CD4-positive, alpha-beta memory T cell (primary cell): ENCODE measurements around the gene FHIT. TPM values are rescaled to one million over a fixed set of nuclear protein-coding genes. Genes with fewer than 3 reads are reported as not detected.
A peak's percentile ranks its signal among the peaks of the same experiment; 100 is the strongest.

Experiments used
- CTCF ChIA-PET: fragments of 350-600 bp; sonication (Branson Sonifier 250); formaldehyde crosslinking; loops from one replicate; lab custom pipeline; 2021; ENCODE audit warnings: inconsistent platforms; ENCODE audit not compliant: partially characterized antibody; lab: Charles Lee
- POLR2A ChIA-PET: fragments of 350-600 bp; sonication (Branson Sonifier 250); formaldehyde crosslinking; loops from one replicate; lab custom pipeline; 2021; ENCODE audit not compliant: partially characterized antibody; lab: Charles Lee
- DNase-seq, 5 donors: peaks; one replicate each; pipeline versions ENCODE4 v3.0.0 to v3.0.0-alpha.2; 2020 to 2022; ENCODE audit warnings: mixed read lengths in 1 of 5
- H3K27ac ChIP-seq: one replicate; pipeline ENCODE4 v1.7.0; 2013; ENCODE audit warnings: low read depth, low read length
- H3K27me3 ChIP-seq: 2 replicates; pipeline ENCODE4 v1.7.0; 2013; ENCODE audit warnings: mild to moderate bottlenecking, low read length, moderate library complexity; ENCODE audit not compliant: insufficient read depth
- H3K36me3 ChIP-seq: 2 replicates; pipeline ENCODE4 v1.7.0; 2013; ENCODE audit warnings: mild to moderate bottlenecking, low read length, moderate library complexity; ENCODE audit not compliant: insufficient read depth
- H3K4me1 ChIP-seq: 2 replicates; pipeline ENCODE4 v1.7.0; 2013; ENCODE audit warnings: mild to moderate bottlenecking, low read length, moderate library complexity; ENCODE audit not compliant: insufficient read depth
- H3K4me3 ChIP-seq, 2 donors: one replicate each; pipeline ENCODE4 v1.7.0; 2013; ENCODE audit warnings: low read length in 2 of 2, mild to moderate bottlenecking in 1 of 2
- H3K9me3 ChIP-seq, 2 donors: one replicate each; pipeline ENCODE4 v1.7.0; 2013; ENCODE audit warnings: low read length in 2 of 2, control low read depth in 1 of 2; ENCODE audit not compliant: control insufficient read depth in 1 of 2
- H3K27ac Mint-ChIP-seq, 7 donors: one replicate each; pipeline ENCODE4 v1.8.0; 2020 to 2021; ENCODE audit warnings: mixed read lengths in 7 of 7, mild to moderate bottlenecking in 6 of 7, inconsistent platforms in 3 of 7, moderate library complexity in 3 of 7
- H3K27me3 Mint-ChIP-seq, 2 donors: one replicate each; pipeline ENCODE4 v1.8.0; 2020 to 2021; ENCODE audit warnings: mixed read lengths in 2 of 2
- H3K36me3 Mint-ChIP-seq, 2 donors: one replicate each; pipeline ENCODE4 v1.8.0; 2020 to 2021; ENCODE audit warnings: mixed read lengths in 2 of 2, inconsistent platforms in 1 of 2, mild to moderate bottlenecking in 1 of 2
- H3K4me1 Mint-ChIP-seq, 4 donors: one replicate each; pipeline ENCODE4 v1.8.0; 2020 to 2021; ENCODE audit warnings: mixed read lengths in 4 of 4, mild to moderate bottlenecking in 1 of 4
- H3K4me3 Mint-ChIP-seq, 8 donors: one replicate each; pipeline ENCODE4 v1.8.0; 2020 to 2021; ENCODE audit warnings: mixed read lengths in 8 of 8, mild to moderate bottlenecking in 7 of 8, moderate library complexity in 6 of 8, inconsistent platforms in 3 of 8
- H3K9me3 Mint-ChIP-seq, 8 donors: one replicate each; pipeline ENCODE4 v1.8.0; 2020 to 2021; ENCODE audit warnings: mixed read lengths in 8 of 8, mild to moderate bottlenecking in 5 of 8, inconsistent platforms in 3 of 8, moderate library complexity in 1 of 8
- intact Hi-C: fragments of 100-400 bp; cut with micrococcal nuclease; formaldehyde crosslinking; loops from one replicate; pipeline ENCODE4 v1.15.1; 2023
- polyA plus RNA-seq, 2 donors: library from polyadenylated mRNA; unstranded; fragments of 300-500 nt; fragmentation: Illumina TruSeq; gene quantifications; one replicate each; pipeline ENCODE4 v1.2.3, GENCODE V29; 2021
- total RNA-seq, 2 experiments: library from RNA; stranded (reverse); gene quantifications; one replicate each; pipeline ENCODE4 v1.2.3, GENCODE V29; 2021

FHIT gene
- total and polyA plus RNA-seq, 4 experiments from 2014 or later = 8.5 to 58.7 (median 33.2) TPM

DNA sequence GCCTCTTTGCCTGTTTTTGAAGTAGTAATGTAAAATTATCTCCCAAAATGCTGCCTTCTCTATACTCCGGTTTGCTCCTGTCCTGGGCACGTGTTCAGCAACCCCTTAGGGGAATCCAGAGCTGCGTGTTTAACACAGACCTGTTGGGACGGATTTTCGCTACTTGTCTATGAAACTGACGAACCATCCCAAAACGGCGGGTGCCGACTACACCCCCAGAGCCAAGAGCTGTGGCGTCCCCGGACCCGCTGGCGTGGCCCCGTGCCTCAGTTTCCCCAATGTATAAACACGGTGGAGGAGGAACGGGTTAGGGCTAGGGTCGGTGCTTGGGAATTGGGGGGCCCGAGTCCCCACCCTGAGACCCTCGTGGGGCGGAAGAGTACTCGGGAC lies 473 bp downstream of the FHIT start:
- H3K4me1 Mint-ChIP-seq = peaks cover 16 to 25% (median 20%) of the 10 kb centered on the region in 4 donors
- peak overlapping the region in 6 of 7 donors; percentile 84 to 93 (median 88) for H3K27ac Mint-ChIP-seq
- H3K4me1 ChIP-seq = peaks cover 19% of the 10 kb centered on the region
- CTCF ChIA-PET = no interaction called here
- H3K27me3 Mint-ChIP-seq = peaks cover 0 to 4% of the 10 kb centered on the region in 2 donors
- POLR2A ChIA-PET = no interaction called here
- peak overlapping the region; percentile 87 to 97 (median 92) for H3K4me3 Mint-ChIP-seq
- no peaks in the 10 kb centered on the region for H3K36me3 ChIP-seq
- H3K36me3 Mint-ChIP-seq = peaks cover 0 to 7% of the 10 kb centered on the region in 2 donors
- no peaks in the 10 kb centered on the region for H3K9me3 Mint-ChIP-seq
- peak in 4 of 5 donors; percentile 11 to 16 (median 12) for DNase-seq
- H3K27me3 ChIP-seq = no peaks in the 10 kb centered on the region
- intact Hi-C loops = loop anchor here (2.0 kb wide), 1 partner anchor 1172 kb away; no protein-coding TSS in a partner anchor
- peak overlapping the region; percentile 59 for H3K27ac ChIP-seq
- no peaks in the 10 kb centered on the region for H3K9me3 ChIP-seq
- peak overlapping the region; percentile 8 to 62 for H3K4me3 ChIP-seq

DNA sequence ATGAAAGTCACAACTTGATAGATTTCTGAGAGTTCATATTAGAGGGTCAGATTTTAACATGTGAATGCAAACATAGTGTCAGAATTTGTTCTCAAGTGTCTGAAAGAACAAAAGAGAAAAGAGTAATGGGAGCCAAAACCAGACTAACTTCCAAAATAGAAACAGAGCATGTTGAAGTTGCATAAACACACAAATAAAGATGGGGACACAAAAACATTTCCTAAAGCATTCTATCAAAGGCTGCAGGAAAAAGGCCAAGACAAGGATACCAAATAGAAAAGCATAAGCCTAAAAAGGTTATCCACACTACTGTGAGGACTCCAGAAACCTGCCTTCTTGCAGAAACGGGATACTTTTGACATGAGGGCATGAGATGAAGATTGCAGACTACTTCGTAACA lies 2.8 kb downstream of the FHIT start:
- H3K9me3 Mint-ChIP-seq = no peaks in the 10 kb centered on the region
- Histone ChIP-seq H3K27ac (no peak overlapping the region), H3K27me3 (no peaks in the 10 kb centered on the region), H3K4me3 (no peak overlapping the region), H3K4me1 (peaks cover 19% of the 10 kb centered on the region), H3K9me3 (no peaks in the 10 kb centered on the region), H3K36me3 (no peaks in the 10 kb centered on the region)
- no peak overlapping the region for H3K4me3 Mint-ChIP-seq
- peaks cover 1 to 7% of the 10 kb centered on the region in 2 donors for H3K36me3 Mint-ChIP-seq
- POLR2A ChIA-PET = no interaction called here
- H3K27ac Mint-ChIP-seq = no peak overlapping the region
- CTCF ChIA-PET = no interaction called here
- H3K4me1 Mint-ChIP-seq = peaks cover 16 to 25% (median 20%) of the 10 kb centered on the region in 4 donors
- H3K27me3 Mint-ChIP-seq = peaks cover 2 to 4% of the 10 kb centered on the region in 2 donors
- intact Hi-C loops = no loop called here
- no peak for DNase-seq

DNA sequence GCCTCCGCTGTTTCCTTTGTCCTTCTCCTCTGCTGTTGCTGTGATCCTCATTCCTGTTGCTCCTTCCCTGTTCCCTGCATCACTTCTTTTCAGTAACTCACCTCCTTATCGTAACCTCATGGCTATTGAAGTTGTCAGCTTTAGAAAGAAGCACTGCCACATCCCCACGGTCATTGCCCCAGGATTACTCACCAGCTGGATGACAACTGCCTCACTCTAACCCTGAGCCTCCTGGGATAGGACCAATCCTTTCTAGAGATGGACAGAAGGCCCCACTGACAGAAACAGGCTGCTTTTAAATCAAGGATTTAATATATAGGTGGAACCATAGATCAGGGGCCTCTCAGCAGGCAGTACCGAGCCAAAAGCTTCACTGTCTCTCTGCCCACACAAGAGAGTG lies 4.1 kb downstream of the FHIT start:
- DNase-seq = no peak
- H3K9me3 ChIP-seq = no peaks in the 10 kb centered on the region
- peaks cover 16 to 24% (median 19%) of the 10 kb centered on the region in 4 donors for H3K4me1 Mint-ChIP-seq
- no peak overlapping the region for H3K27ac ChIP-seq
- peaks cover 3 to 7% of the 10 kb centered on the region in 2 donors for H3K36me3 Mint-ChIP-seq
- no peaks in the 10 kb centered on the region for H3K36me3 ChIP-seq
- ChIA-PET POLR2A (no interaction called here), CTCF (no interaction called here)
- no peaks in the 10 kb centered on the region for H3K27me3 ChIP-seq
- H3K4me3 ChIP-seq = no peak overlapping the region
- H3K9me3 Mint-ChIP-seq = no peaks in the 10 kb centered on the region
- intact Hi-C loops = no loop called here
- H3K27me3 Mint-ChIP-seq = peaks cover 0 to 2% of the 10 kb centered on the region in 2 donors
- H3K27ac Mint-ChIP-seq = no peak overlapping the region
- H3K4me1 ChIP-seq = peaks cover 19% of the 10 kb centered on the region
- H3K4me3 Mint-ChIP-seq = no peak overlapping the region

DNA sequence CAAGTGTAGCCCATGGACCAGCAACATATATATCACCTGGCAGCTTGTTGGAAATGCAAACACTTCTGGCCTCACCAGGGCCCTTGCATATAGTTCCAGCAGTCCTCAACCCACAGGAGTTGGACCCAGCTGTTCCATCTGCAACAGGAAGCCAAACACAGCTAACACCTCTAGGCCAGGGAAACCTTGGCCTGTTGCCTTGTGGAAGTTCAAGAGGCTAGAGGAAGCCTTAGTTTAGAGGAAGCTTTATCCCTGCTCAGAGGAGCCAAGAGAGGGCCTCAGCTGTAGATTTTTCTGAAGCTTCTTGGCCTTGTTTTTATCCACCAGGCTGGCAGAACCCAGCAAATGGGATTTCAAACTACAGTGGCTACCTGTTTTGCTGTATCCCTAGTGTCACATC lies 11.4 kb downstream of the FHIT start:
- intact Hi-C loops = no loop called here
- no peaks in the 10 kb centered on the region for H3K4me1 Mint-ChIP-seq
- ChIA-PET POLR2A (no interaction called here), CTCF (no interaction called here)
- Histone ChIP-seq H3K36me3 (no peaks in the 10 kb centered on the region), H3K27ac (no peak overlapping the region), H3K9me3 (no peaks in the 10 kb centered on the region), H3K27me3 (no peaks in the 10 kb centered on the region), H3K4me1 (no peaks in the 10 kb centered on the region), H3K4me3 (no peak overlapping the region)
- peaks cover 0 to 3% of the 10 kb centered on the region in 2 donors for H3K36me3 Mint-ChIP-seq
- H3K9me3 Mint-ChIP-seq = peaks cover 0 to 2% (median 0%) of the 10 kb centered on the region in 8 donors
- no peak for DNase-seq
- H3K4me3 Mint-ChIP-seq = no peak overlapping the region
- H3K27ac Mint-ChIP-seq = no peak overlapping the region
- H3K27me3 Mint-ChIP-seq = no peaks in the 10 kb centered on the region

DNA sequence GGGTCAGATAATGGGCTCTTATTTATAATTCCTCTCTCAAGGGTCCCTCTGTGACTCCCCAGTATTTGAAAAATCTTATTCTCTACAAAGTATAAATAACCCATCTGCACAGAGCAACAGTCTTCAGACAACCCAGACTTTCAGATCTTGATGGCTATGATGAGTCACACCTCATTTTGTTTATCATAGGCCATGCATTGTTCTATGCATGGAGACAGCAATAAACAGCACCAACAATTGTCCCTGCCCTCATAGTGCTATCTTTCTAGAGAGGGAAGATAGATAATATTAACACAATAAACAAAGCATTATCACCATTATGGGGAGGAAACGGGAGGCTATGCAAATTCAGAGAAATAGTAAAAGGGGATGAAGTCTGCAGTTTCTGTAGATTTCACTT lies 13.4 kb downstream of the FHIT start:
- intact Hi-C loops = no loop called here
- Mint-ChIP-seq H3K4me3 (no peak overlapping the region), H3K27me3 (no peaks in the 10 kb centered on the region), H3K4me1 (no peaks in the 10 kb centered on the region), H3K36me3 (no peaks in the 10 kb centered on the region), H3K9me3 (peaks cover 0 to 2% (median 0%) of the 10 kb centered on the region in 8 donors), H3K27ac (no peak overlapping the region)
- Histone ChIP-seq H3K36me3 (no peaks in the 10 kb centered on the region), H3K27ac (no peak overlapping the region), H3K9me3 (no peaks in the 10 kb centered on the region), H3K4me1 (no peaks in the 10 kb centered on the region), H3K4me3 (no peak overlapping the region), H3K27me3 (no peaks in the 10 kb centered on the region)
- ChIA-PET CTCF (no interaction called here), POLR2A (no interaction called here)
- no peak for DNase-seq

DNA sequence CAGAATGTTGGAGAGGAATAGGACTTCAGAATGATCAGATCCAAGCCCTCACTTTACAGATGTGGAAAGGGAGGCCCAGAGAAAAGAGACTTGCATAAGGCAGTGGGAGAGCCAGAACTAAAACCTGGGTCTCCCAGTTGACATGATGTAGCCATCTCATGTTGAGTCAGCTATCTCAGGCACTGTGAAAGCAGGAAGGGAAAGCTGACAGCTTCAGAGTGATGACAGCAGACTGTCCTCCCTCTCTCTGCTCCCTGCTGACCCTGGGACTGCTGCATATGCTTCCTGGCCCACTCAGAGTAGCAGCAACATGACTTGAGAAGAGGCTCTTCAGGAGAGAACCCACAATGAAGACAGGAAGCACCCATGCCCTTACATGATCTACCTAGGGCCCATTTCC lies 14.7 kb downstream of the FHIT start:
- Histone ChIP-seq H3K27ac (no peak overlapping the region), H3K27me3 (no peaks in the 10 kb centered on the region), H3K4me3 (no peak overlapping the region), H3K4me1 (no peaks in the 10 kb centered on the region), H3K9me3 (no peaks in the 10 kb centered on the region), H3K36me3 (no peaks in the 10 kb centered on the region)
- peaks cover 0 to 2% (median 0%) of the 10 kb centered on the region in 8 donors for H3K9me3 Mint-ChIP-seq
- H3K4me1 Mint-ChIP-seq = no peaks in the 10 kb centered on the region
- intact Hi-C loops = no loop called here
- H3K27ac Mint-ChIP-seq = no peak overlapping the region
- H3K36me3 Mint-ChIP-seq = no peaks in the 10 kb centered on the region
- DNase-seq = no peak
- CTCF ChIA-PET = no interaction called here
- no peak overlapping the region for H3K4me3 Mint-ChIP-seq
- POLR2A ChIA-PET = no interaction called here
- no peaks in the 10 kb centered on the region for H3K27me3 Mint-ChIP-seq

DNA sequence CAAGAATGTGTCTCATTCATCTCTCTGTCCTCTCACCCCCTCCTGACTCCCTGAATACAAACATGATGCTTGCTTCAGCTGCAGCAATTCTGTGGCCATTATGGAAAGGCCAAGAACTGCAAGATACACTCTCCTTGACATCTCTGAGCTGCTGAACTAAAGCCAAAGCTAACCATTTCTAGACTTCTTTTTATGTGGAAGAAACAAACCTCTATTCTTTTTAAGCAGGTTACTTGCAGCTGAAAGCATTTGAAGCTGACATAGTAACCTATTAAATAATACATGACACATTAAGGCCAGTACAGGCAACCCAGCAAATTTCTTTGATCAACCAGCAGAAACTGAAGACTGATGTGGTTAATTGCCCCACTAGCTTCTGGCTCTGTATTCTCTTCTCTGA lies 17.5 kb downstream of the FHIT start:
- intact Hi-C loops = no loop called here
- DNase-seq = no peak

DNA sequence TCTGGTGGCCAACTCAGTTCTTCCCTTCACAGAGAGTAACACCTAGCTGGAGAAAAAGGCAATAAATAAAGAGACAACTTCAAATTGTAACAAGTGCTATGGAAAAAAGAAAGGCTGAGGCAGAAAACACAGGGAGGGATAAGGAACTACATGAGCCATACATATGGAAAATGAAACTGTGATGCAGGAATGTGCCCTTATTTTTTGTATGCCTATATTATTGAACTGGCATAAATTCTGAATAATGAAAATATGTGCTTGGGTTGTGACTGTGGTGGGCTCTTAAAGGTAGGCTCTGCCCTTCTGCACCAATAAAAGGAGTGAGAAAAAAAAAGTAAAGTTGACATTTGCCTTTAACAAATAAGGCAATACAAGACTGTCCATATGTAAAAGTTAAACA lies 19.6 kb downstream of the FHIT start:
- intact Hi-C loops = no loop called here

More for the DNA sequence above, 17.5 kb downstream of the FHIT start:
- no peaks in the 10 kb centered on the region for H3K4me1 Mint-ChIP-seq
- no peak overlapping the region for H3K27ac Mint-ChIP-seq
- Histone ChIP-seq H3K4me1 (no peaks in the 10 kb centered on the region), H3K27me3 (no peaks in the 10 kb centered on the region), H3K4me3 (no peak overlapping the region), H3K9me3 (no peaks in the 10 kb centered on the region), H3K27ac (no peak overlapping the region), H3K36me3 (no peaks in the 10 kb centered on the region)
- H3K4me3 Mint-ChIP-seq = no peak overlapping the region
- no peaks in the 10 kb centered on the region for H3K9me3 Mint-ChIP-seq
- CTCF ChIA-PET = no interaction called here
- H3K27me3 Mint-ChIP-seq = no peaks in the 10 kb centered on the region
- POLR2A ChIA-PET = no interaction called here
- H3K36me3 Mint-ChIP-seq = no peaks in the 10 kb centered on the region

More for the DNA sequence above, 19.6 kb downstream of the FHIT start:
- Histone ChIP-seq H3K4me1 (no peaks in the 10 kb centered on the region), H3K27me3 (no peaks in the 10 kb centered on the region), H3K9me3 (no peaks in the 10 kb centered on the region), H3K4me3 (no peak overlapping the region), H3K27ac (no peak overlapping the region), H3K36me3 (no peaks in the 10 kb centered on the region)
- Mint-ChIP-seq H3K9me3 (no peaks in the 10 kb centered on the region), H3K27ac (no peak overlapping the region), H3K36me3 (no peaks in the 10 kb centered on the region), H3K4me1 (no peaks in the 10 kb centered on the region), H3K4me3 (no peak overlapping the region), H3K27me3 (no peaks in the 10 kb centered on the region)
- ChIA-PET POLR2A (no interaction called here), CTCF (no interaction called here)
- DNase-seq = no peak
